SU-DHL-6 (cell line): ENCODE data around the gene ENPP5.
"Not testable (repeated sequence)": the region's sequence is repeated elsewhere in the genome, so short reads cannot be mapped to it uniquely, and the experiment has no call there.

Source experiments
- H2AFZ ChIP-seq: fragments of 200-600 bp; sonication (generic); 2 replicates; pipeline ENCODE4 v1.6.1; 2014; ENCODE audit warnings: low read depth, mild to moderate bottlenecking, moderate library complexity, mixed read lengths, antibody characterized with exemption, low read length; ENCODE audit not compliant: severe bottlenecking
- H3F3A ChIP-seq: fragments of 200-600 bp; shearing (Covaris generic); 2 replicates; pipeline ENCODE4 v1.6.0; 2016; ENCODE audit warnings: antibody characterized with exemption, mild to moderate bottlenecking; ENCODE audit not compliant: insufficient read depth
- H3K27ac ChIP-seq: fragments of 200-600 bp; sonication (generic); 2 replicates; pipeline ENCODE4 v1.5.1; 2016; ENCODE audit warnings: low read depth, mild to moderate bottlenecking, low read length, moderate library complexity, mixed read lengths
- H3K27me3 ChIP-seq: fragments of 200-600 bp; sonication (generic), shearing (Covaris generic); 2 replicates; pipeline ENCODE4 v1.6.0; 2014; ENCODE audit warnings: mild to moderate bottlenecking, low read length
- H3K36me3 ChIP-seq: fragments of 200-600 bp; sonication (generic); 2 replicates; pipeline ENCODE4 v1.6.1; 2014; ENCODE audit warnings: mild to moderate bottlenecking, low read length, mixed read lengths
- H3K4me2 ChIP-seq: fragments of 300-600, 200-600 bp; shearing (Covaris generic), sonication (generic); 2 replicates; pipeline ENCODE4 v1.6.0; 2014; ENCODE audit warnings: low read length, low read depth, mild to moderate bottlenecking; ENCODE audit not compliant: poor library complexity, severe bottlenecking
- H3K4me3 ChIP-seq: fragments of 200-600 bp; sonication (generic); 2 replicates; pipeline ENCODE4 v1.5.1; 2014; ENCODE audit warnings: antibody characterized with exemption, low read length, mild to moderate bottlenecking, mixed read lengths; ENCODE audit not compliant: insufficient read depth, poor library complexity, severe bottlenecking
- H3K79me2 ChIP-seq: fragments of 200-600 bp; sonication (generic); 2 replicates; pipeline ENCODE4 v1.6.1; 2014; ENCODE audit warnings: mild to moderate bottlenecking, low read length, moderate library complexity; ENCODE audit not compliant: insufficient read depth
- H3K9ac ChIP-seq: fragments of 200-600 bp; sonication (generic); 2 replicates; pipeline ENCODE4 v1.7.0; 2014; ENCODE audit warnings: mild to moderate bottlenecking, low read length
- H3K9me2 ChIP-seq: fragments of 200-600 bp; sonication (generic); replicated peaks from 2 replicates; pipeline ENCODE4 v1.6.1; 2014; ENCODE audit warnings: low read length; ENCODE audit not compliant: insufficient read depth
- H3K9me3 ChIP-seq: fragments of 200-600 bp; sonication (generic); 2 replicates; pipeline ENCODE4 v1.6.1; 2014; ENCODE audit warnings: low read length, mixed read lengths; ENCODE audit not compliant: insufficient read depth
- H4K20me1 ChIP-seq: fragments of 200-600 bp; sonication (generic); 2 replicates; pipeline ENCODE4 v1.6.1; 2014; ENCODE audit warnings: low read depth, mild to moderate bottlenecking, antibody characterized with exemption, low read length, moderate library complexity, mixed read lengths
- CTCF ChIP-seq: fragments of 200-600 bp; sonication (generic); IDR thresholded peaks from one replicate; pipeline ENCODE4 v1.5.1; 2017; ENCODE audit warnings: antibody characterized with exemption, mild to moderate bottlenecking, low read length, moderate library complexity; ENCODE audit not compliant: insufficient read depth, poor library complexity, severe bottlenecking
- EZH2phosphoT487 ChIP-seq: fragments of 200-600 bp; sonication (generic), shearing (Covaris generic); conservative IDR thresholded peaks from 2 replicates; pipeline ENCODE4 v1.6.1; 2018; ENCODE audit warnings: mild to moderate bottlenecking, antibody characterized with exemption, low read length, moderate library complexity, mixed read lengths

Gene ENPP5

GRCh38 chr6:46128476-46128875, 42.3 kb downstream of the ENPP5 start:
- peak overlapping the region; percentile 72 for H3K4me2 ChIP-seq
- peak overlapping the region; percentile 81 for H3K9ac ChIP-seq

DNA sequence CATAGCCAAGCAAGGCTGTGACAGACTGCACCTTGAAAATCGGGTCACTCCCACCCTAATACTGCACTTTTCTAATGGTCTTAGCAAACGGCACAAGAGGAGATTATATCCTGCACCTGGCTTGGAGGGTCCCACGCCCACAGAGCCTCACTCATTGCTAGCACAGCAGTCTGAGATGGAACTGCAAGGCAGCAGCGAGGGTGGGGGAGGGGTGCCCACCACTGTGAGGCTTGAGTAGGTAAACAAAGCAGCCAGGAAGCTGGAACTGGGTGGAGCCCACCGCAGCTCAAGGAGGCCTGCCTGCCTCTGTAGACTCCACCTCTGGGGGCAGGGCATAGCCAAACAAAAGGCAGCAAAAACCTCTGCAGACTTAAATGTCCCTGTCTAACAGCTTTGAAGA, 51.1 kb downstream of the ENPP5 start:
- H3K27me3 ChIP-seq, H3K9me2 ChIP-seq, H3K36me3 ChIP-seq, H3F3A ChIP-seq, H3K9me3 ChIP-seq, H2AFZ ChIP-seq, H3K4me2 ChIP-seq, H3K4me3 ChIP-seq, H3K27ac ChIP-seq, H3K79me2 ChIP-seq, H3K9ac ChIP-seq, H4K20me1 ChIP-seq: not testable (repeated sequence)

More at GRCh38 chr6:46128476-46128875, 42.3 kb downstream of the ENPP5 start:
- peak overlapping the region; percentile 90 for H2AFZ ChIP-seq
- peak overlapping the region; percentile 94 for H3K4me3 ChIP-seq
- H3K27ac ChIP-seq = peak overlapping the region; percentile 23
- peaks cover 13% of the 10 kb centered on the region for H3F3A ChIP-seq
- H4K20me1 ChIP-seq = peaks cover 9% of the 10 kb centered on the region; the same call in 1 of the 2 replicates
- H3K9me2 ChIP-seq = no peaks in the 10 kb centered on the region
- no peaks in the 10 kb centered on the region for H3K27me3 ChIP-seq
- no peaks in the 10 kb centered on the region for H3K36me3 ChIP-seq
- no peaks in the 10 kb centered on the region for H3K9me3 ChIP-seq
- TF ChIP-seq EZH2phosphoT487 (0 out of 2 replicates have a peak, but pooled peaks have one; percentile 80), CTCF (no peak)
- H3K79me2 ChIP-seq = peaks cover 29% of the 10 kb centered on the region

DNA sequence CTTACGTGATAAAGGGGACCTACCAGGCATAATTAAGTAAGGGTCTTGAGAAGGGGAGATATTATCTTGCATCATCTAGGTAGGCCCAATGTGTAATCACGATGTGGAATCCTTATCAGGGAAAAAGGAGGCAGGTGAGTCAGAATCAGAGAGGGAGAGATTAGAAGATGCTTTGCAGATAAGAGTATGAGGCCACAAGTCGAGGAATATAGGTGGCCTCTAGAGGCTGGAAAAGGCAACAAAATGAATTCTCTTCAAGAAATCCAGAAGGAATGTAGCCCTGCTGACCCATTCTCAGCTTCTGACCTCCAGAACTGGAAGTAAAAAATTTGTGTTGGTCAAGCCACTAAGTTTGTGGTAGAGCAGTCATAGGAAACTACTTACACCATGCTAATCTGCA, 51.9 kb downstream of the ENPP5 start:
- Histone ChIP-seq H3K9me2 (no peaks in the 10 kb centered on the region), H3K4me3 (no peak overlapping the region), H3K9ac (no peak overlapping the region), H3F3A (no peaks in the 10 kb centered on the region), H3K4me2 (no peak overlapping the region), H2AFZ (no peak overlapping the region), H3K79me2 (no peaks in the 10 kb centered on the region), H3K27me3 (no peaks in the 10 kb centered on the region), H3K27ac (no peak overlapping the region), H4K20me1 (no peaks in the 10 kb centered on the region), H3K36me3 (no peaks in the 10 kb centered on the region), H3K9me3 (no peaks in the 10 kb centered on the region)
- TF ChIP-seq CTCF (no peak), EZH2phosphoT487 (no peak)

DNA sequence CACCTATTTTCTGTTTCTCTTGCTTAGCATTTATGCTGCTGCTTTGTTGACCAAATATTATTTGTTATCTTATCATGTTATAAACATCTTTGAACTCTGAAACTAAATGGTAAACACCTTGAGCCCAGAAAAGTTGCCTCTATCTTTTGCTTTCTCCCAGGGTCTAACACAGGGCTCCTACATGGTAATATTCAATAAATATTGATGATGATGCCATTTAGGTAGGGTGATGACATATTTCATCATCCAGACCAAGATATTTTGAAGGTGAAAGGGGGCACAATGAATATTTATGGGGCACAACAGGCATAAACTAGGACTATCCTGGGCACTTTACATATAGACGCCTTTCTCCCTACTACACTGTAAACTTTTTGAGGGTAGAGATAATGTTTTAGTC, 52.6 kb downstream of the ENPP5 start:
- H3K36me3 ChIP-seq = no peaks in the 10 kb centered on the region
- no peak overlapping the region for H3K27ac ChIP-seq
- H3K4me2 ChIP-seq = no peak overlapping the region
- H3F3A ChIP-seq = no peaks in the 10 kb centered on the region
- no peaks in the 10 kb centered on the region for H4K20me1 ChIP-seq
- no peaks in the 10 kb centered on the region for H3K9me3 ChIP-seq
- H3K27me3 ChIP-seq = no peaks in the 10 kb centered on the region
- H3K9ac ChIP-seq = no peak overlapping the region
- H3K9me2 ChIP-seq = no peaks in the 10 kb centered on the region
- H2AFZ ChIP-seq = no peak overlapping the region
- no peaks in the 10 kb centered on the region for H3K79me2 ChIP-seq
- no peak overlapping the region for H3K4me3 ChIP-seq
- TF ChIP-seq CTCF (no peak), EZH2phosphoT487 (no peak)
